Coronary artery (tissue), 2 donors: Measurements from ENCODE around the gene KLHL34.

Source experiments
- DNase-seq: peaks from one replicate; pipeline ENCODE4 v3.0.0-alpha.2; 2017; ENCODE audit warnings: low spot score
- H3K27ac ChIP-seq, 2 donors: fragments of 200-600 bp; sonication (generic); one replicate each; pipeline ENCODE4 v1.5.1; 2016 to 2019
- H3K4me3 ChIP-seq: fragments of 200-600 bp; sonication (generic); 2 replicates; pipeline ENCODE4 v1.5.1; 2016; ENCODE audit warnings: mild to moderate bottlenecking, moderate library complexity
- TF ChIP-seq, protein P1 (sequence below): fragments of 200-600 bp; sonication (generic); IDR thresholded peaks from one replicate; pipeline ENCODE4 v1.5.1; 2019; ENCODE audit warnings: antibody characterized with exemption

KLHL34 gene

DNA sequence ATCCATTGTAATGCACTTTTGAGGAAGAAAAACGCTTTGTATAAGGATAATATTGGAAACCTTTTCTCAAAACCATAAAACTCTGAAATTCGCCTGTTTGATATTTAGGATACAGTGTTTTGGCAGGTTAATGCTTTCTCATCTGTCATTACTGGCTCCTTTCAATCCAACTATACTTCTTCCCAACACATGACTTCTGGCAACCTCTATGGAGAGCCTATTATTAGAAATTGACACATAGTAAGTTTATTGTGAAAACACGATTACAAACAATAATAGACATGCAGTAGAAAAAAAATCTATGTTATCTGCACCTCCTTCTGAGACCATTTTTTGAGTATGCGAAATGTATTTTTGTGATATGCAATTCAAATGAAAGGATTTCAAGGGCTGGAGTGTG is 4.6 kb upstream of the KLHL34 start:
- TF ChIP-seq, protein P1, sequence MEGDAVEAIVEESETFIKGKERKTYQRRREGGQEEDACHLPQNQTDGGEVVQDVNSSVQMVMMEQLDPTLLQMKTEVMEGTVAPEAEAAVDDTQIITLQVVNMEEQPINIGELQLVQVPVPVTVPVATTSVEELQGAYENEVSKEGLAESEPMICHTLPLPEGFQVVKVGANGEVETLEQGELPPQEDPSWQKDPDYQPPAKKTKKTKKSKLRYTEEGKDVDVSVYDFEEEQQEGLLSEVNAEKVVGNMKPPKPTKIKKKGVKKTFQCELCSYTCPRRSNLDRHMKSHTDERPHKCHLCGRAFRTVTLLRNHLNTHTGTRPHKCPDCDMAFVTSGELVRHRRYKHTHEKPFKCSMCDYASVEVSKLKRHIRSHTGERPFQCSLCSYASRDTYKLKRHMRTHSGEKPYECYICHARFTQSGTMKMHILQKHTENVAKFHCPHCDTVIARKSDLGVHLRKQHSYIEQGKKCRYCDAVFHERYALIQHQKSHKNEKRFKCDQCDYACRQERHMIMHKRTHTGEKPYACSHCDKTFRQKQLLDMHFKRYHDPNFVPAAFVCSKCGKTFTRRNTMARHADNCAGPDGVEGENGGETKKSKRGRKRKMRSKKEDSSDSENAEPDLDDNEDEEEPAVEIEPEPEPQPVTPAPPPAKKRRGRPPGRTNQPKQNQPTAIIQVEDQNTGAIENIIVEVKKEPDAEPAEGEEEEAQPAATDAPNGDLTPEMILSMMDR = no peak
- no peak overlapping the region for H3K4me3 ChIP-seq
- no peak overlapping the region for H3K27ac ChIP-seq
- DNase-seq = no peak

DNA sequence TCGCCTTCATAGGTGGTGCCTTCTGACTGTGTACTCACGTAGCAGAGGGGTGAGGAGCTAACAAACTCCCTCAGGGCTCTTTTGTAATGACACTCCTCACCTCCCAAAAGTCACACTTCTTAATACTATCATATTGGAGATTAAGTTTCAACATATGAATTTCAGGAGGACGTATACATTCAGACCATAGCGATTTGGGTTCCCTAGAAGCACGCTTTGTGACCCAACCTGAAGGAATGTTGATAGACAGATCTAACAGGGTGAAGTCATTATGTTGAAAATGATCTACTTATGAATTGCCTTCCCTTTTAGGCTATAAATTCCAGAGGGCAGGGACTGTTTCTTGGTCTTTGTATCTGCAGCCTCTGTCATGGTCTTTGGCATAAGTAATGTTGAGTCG is 3.2 kb upstream of the KLHL34 start:
- DNase-seq = no peak
- no peak overlapping the region for H3K4me3 ChIP-seq
- H3K27ac ChIP-seq = no peak overlapping the region
- TF ChIP-seq, protein P1 = no peak

DNA sequence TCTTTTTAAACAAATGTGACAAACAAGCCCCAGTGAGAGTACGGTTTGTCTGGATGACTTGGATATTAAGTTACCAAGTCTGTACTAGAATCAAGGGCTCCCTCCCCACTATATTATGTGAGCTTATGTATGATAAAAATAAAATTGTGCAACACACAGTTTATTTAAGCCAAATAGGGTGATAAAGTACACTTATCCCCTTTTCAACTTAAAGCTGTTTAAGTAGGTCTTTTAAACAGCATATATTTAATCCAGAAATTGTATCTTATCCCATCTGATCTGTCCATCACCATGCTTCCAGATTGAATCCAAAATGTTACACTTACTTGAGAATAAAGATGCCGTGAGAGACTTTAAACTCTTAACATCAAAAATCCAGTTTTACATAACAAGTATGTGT is 2.0 kb upstream of the KLHL34 start:
- no peak overlapping the region for H3K27ac ChIP-seq
- TF ChIP-seq, protein P1 = no peak
- no peak overlapping the region for H3K4me3 ChIP-seq
- DNase-seq = no peak

DNA sequence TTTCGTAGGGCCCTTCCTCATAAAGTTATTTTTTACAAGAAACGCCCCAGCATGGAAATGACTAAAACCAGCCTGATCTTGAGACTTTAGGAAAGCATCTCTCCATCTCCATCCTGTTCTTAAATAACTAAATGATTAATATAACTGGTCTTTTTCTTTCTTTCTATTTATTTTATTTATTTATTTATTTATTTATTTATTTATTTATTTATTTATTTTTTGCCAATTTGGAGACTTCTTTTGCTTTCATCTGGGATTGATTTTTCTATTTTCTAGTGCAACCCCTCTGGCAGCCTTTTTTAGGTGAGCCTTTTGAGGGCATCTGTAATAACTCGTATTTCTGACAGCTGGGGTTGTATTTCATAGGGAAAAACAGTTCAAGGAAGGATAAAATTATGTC is 1.2 kb upstream of the KLHL34 start:
- H3K27ac ChIP-seq = no peak overlapping the region
- TF ChIP-seq, protein P1 = no peak
- DNase-seq = no peak
- H3K4me3 ChIP-seq = no peak overlapping the region

DNA sequence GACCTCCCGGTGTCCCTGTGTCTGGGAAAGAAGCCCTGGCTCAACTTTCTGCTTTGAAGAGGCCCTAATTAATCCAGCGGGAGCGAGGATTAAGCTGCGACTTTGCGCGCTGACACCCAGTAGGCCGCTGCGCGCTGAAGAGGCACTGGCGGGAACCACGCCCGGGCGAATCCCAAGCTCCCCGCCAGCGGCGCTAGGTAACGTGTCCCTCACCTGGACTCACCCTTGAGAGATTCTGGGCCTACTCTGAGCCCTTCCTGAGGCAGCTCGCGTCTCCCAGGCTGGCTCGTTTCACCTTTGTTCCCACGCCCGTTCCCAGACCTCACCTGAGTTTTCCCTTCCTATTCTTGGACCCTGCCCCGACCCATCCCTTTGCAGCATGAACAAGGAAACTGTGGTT is 616 bp upstream of the KLHL34 start:
- H3K4me3 ChIP-seq = peak overlapping the region; percentile 57
- TF ChIP-seq, protein P1 = no peak
- DNase-seq = no peak
- no peak overlapping the region for H3K27ac ChIP-seq

DNA sequence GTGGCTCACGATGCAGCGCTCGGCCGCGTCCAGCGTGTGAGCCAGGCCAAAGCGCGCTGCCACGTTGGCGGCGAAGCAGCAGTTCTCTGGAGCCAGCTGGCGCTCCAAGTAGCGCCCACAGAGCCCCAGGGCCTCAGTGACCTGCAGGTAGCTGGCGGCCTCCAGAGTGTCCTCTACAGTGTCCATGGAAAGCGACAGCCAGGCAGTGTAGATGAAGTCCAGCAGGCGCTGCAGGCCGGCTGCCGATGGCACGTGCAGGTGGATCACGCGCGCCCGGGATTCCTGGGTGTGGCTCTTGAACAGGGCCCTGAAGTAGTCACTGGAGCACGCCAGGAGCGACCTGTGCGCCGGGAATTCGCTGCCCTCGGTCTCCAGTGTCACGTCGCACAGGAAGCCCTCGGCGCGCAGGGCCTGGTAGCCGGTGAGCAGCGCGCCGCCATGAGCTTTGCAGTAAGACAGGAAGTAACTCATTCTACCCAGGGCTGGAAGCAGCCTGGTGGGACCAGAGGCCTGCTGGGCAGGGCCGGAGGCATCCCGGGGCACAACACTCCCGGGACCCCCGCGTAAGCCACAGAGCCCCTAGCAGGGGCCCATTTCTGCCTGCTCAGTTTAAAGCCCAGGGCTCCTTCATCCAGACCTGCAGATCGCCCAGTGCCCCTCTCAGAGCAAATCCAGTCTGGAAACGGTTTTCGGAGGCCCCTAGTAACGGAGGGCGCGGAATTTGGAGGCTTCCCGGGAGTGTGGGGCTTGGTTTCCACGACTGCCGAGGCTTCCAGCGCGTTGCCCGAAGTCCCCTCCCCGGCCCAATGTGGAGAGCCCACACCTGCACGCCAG is 595 bp downstream of the KLHL34 start:
- TF ChIP-seq, protein P1 = no peak
- no peak overlapping the region for H3K27ac ChIP-seq
- peak overlapping the region; percentile 57 for H3K4me3 ChIP-seq
- no peak for DNase-seq
